K562 (cell line): ENCODE measurements around the gene CLDN2. TPM values are rescaled to one million over a fixed set of nuclear protein-coding genes. Genes with fewer than 3 reads are reported as not detected.

Experiments
- ATAC-seq: fragments of 200-7000 bp; cut with Tn5 transposase; 3 replicates; pipeline ENCODE4 v1.9.1; 2020; ENCODE audit warnings: moderate library complexity
- BruUV-seq: library from RNA; stranded (reverse); fragments of 400-500 nt; replicated peaks from 2 replicates; lab custom pipeline; 2021; lab: Mats Ljungman, UMichigan
- CTCF ChIA-PET: fragments of 300-600 bp; formaldehyde crosslinking; extraction: SDS; loops from one replicate; lab custom pipeline; 2021; ENCODE audit warnings: low intra/inter-chr PET ratio; lab: Yijun Ruan, JAX
- POLR2A ChIA-PET: fragments of 300-600, 350-650 bp; sonication (Branson Sonifier 250); formaldehyde crosslinking; extraction: SDS; loops from one replicate; lab custom pipeline; 2021; ENCODE audit warnings: antibody characterized with exemption, inconsistent platforms; lab: Yijun Ruan, JAX
- DNase-seq, 4 experiments: peaks; one replicate each; pipeline versions ENCODE4 v3.0.0 to v3.0.0-alpha.2; 2011 to 2018; ENCODE audit warnings: low spot score in 3 of 4, mixed read lengths in 3 of 4; ENCODE audit errors: extremely low read depth in 1 of 4
- FAIRE-seq: peaks from 2 replicates; lab custom pipeline; 2011; peaks lifted over from hg19 to GRCh38; lab: Jason Lieb, UNC
- H2AFZ ChIP-seq: 2 replicates; pipeline ENCODE4 v1.6.0; 2011; ENCODE audit warnings: low read depth, low read length, control low read depth, inconsistent platforms
- H3K27ac ChIP-seq: fragments of 200-600 bp; 3 replicates; pipeline ENCODE4 v1.8.0; 2011; ENCODE audit warnings: low read depth, mild to moderate bottlenecking, control low read depth, inconsistent platforms, low read length, moderate library complexity, mixed read lengths; ENCODE audit errors: extremely low read depth
- H3K27me3 ChIP-seq, 2 experiments: fragments of 300-600 bp in 1 of 2; 2 replicates in 1 of 2; 3 replicates in 1 of 2; pipeline versions ENCODE4 v1.6.0 to v1.8.0; 2011; ENCODE audit warnings: inconsistent platforms in 2 of 2, low read length in 2 of 2, mild to moderate bottlenecking in 1 of 2, mixed read lengths in 1 of 2, moderate library complexity in 1 of 2; ENCODE audit not compliant: control insufficient read depth in 2 of 2, insufficient read depth in 2 of 2
- H3K36me3 ChIP-seq: fragments of 300-600 bp; 3 replicates; pipeline ENCODE4 v1.8.0; 2011; ENCODE audit warnings: mild to moderate bottlenecking, low read length, inconsistent platforms; ENCODE audit not compliant: control insufficient read depth, insufficient read depth
- H3K4me1 ChIP-seq, 2 experiments: fragments of 200-600 bp in 1 of 2; replicated peaks in 1 of 2; 2 replicates in 1 of 2; 3 replicates in 1 of 2; pipeline versions ENCODE4 v1.5.1 to v1.8.0; 2011; ENCODE audit warnings: inconsistent platforms in 2 of 2, low read length in 2 of 2, mild to moderate bottlenecking in 1 of 2, mixed read lengths in 1 of 2, moderate library complexity in 1 of 2; ENCODE audit not compliant: control insufficient read depth in 2 of 2, insufficient read depth in 2 of 2
- H3K4me2 ChIP-seq: 2 replicates; pipeline ENCODE4 v1.6.1; 2011; ENCODE audit warnings: low read length, control low read depth, inconsistent platforms, mixed read lengths; ENCODE audit not compliant: insufficient read depth
- H3K4me3 ChIP-seq: fragments of 200-600 bp; sonication (generic), shearing (Covaris generic); 2 replicates; pipeline ENCODE4 v1.5.1; 2016; ENCODE audit warnings: control low read depth, inconsistent platforms
- H3K79me2 ChIP-seq: fragments of 200-600 bp; 3 replicates; pipeline ENCODE4 v1.8.0; 2011; ENCODE audit warnings: low read length, inconsistent platforms; ENCODE audit not compliant: control insufficient read depth, insufficient read depth
- H3K9ac ChIP-seq, 2 experiments: 2 replicates each; pipeline versions ENCODE4 v1.6.0 to v1.6.1; 2011; ENCODE audit warnings: low read depth in 2 of 2, low read length in 2 of 2, control low read depth in 1 of 2, inconsistent platforms in 1 of 2, mild to moderate bottlenecking in 1 of 2, mixed read lengths in 1 of 2; ENCODE audit not compliant: insufficient read depth in 1 of 2
- H3K9me1 ChIP-seq: one replicate; pipeline ENCODE4 v1.6.0; 2011; ENCODE audit warnings: inconsistent platforms, mild to moderate bottlenecking, low read length, moderate library complexity; ENCODE audit not compliant: control insufficient read depth, insufficient read depth
- H3K9me3 ChIP-seq: replicated peaks from 2 replicates; pipeline ENCODE4 v1.5.1; 2011; ENCODE audit warnings: low read depth, low read length, inconsistent platforms; ENCODE audit not compliant: control insufficient read depth, insufficient read depth
- H4K20me1 ChIP-seq: replicated peaks from 2 replicates; pipeline ENCODE4 v1.6.1; 2011; ENCODE audit warnings: low read length, inconsistent platforms, mixed read lengths; ENCODE audit not compliant: control insufficient read depth, insufficient read depth
- ARID1B ChIP-seq: fragments of 450-650 bp; IDR thresholded peaks from 2 replicates; pipeline ENCODE4 v1.6.1; 2016; ENCODE audit warnings: antibody characterized with exemption, mild to moderate bottlenecking, inconsistent platforms
- ARID2 ChIP-seq: fragments of 450-650 bp; IDR thresholded peaks from 2 replicates; pipeline ENCODE4 v1.6.1; 2017; ENCODE audit warnings: antibody characterized with exemption, mild to moderate bottlenecking
- ATF7 ChIP-seq: fragments of 450-650 bp; IDR thresholded peaks from 2 replicates; pipeline ENCODE4 v1.7.1; 2014; ENCODE audit warnings: mild to moderate bottlenecking, moderate library complexity
- BHLHE40 ChIP-seq: IDR thresholded peaks from 2 replicates; pipeline ENCODE4 v1.6.1; 2011; ENCODE audit warnings: low read length, improper control_type of control experiment
- BRD4 ChIP-seq: fragments of 200-600 bp; sonication (generic); IDR thresholded peaks from 2 replicates; pipeline ENCODE4 v1.6.1; 2017; ENCODE audit warnings: inconsistent platforms
- CEBPB ChIP-seq: fragments of 450-650 bp; IDR thresholded peaks from 2 replicates; pipeline ENCODE4 v1.6.1; 2016; ENCODE audit warnings: missing genetic modification characterization, missing compliant biosample characterization
- CEBPG ChIP-seq, 3 experiments: fragments of 200-800 bp in 1 of 3; sonication (Bioruptor generic) in 1 of 3; sonication (generic) in 1 of 3; formaldehyde crosslinking in 1 of 3; IDR thresholded peaks in 2 of 3; conservative IDR thresholded peaks in 1 of 3; 2 replicates each; pipeline versions ENCODE4 v1.6.1 to v1.8.0; 2016 to 2022; ENCODE audit warnings: missing compliant biosample characterization in 2 of 3, missing genetic modification characterization in 2 of 3, mild to moderate bottlenecking in 1 of 3, missing genetic modification reagents in 1 of 3
- HNRNPUL1 ChIP-seq: fragments of 200-400 bp; formaldehyde crosslinking; IDR thresholded peaks from 2 replicates; pipeline ENCODE4 v1.6.1; 2017; ENCODE audit warnings: low read length
- NEUROD1 ChIP-seq: fragments of 150-350 bp; IDR thresholded peaks from 2 replicates; pipeline ENCODE4 v1.6.1; 2014; ENCODE audit warnings: borderline replicate concordance, low read length, low read depth; ENCODE audit not compliant: partially characterized antibody
- POLR2H ChIP-seq: IDR thresholded peaks from 2 replicates; pipeline ENCODE4 v1.6.1; 2016; ENCODE audit warnings: missing genetic modification characterization, low read depth, mild to moderate bottlenecking, control low read depth, missing compliant biosample characterization, moderate library complexity
- SMC3 ChIP-seq: conservative IDR thresholded peaks from 2 replicates; pipeline ENCODE4 v1.6.1; 2011; ENCODE audit warnings: low read depth, low read length, improper control_type of control experiment; ENCODE audit not compliant: insufficient read depth
- SP1 ChIP-seq: sonication (generic); formaldehyde crosslinking; IDR thresholded peaks from 2 replicates; pipeline ENCODE4 v1.8.1; 2022; ENCODE audit warnings: mild to moderate bottlenecking, missing genetic modification reagents
- TAF9B ChIP-seq: fragments of 450-650 bp; IDR thresholded peaks from 2 replicates; pipeline ENCODE4 v1.6.1; 2018; ENCODE audit warnings: mild to moderate bottlenecking; ENCODE audit not compliant: partially characterized antibody
- ZNF324 ChIP-seq: fragments of 250-450 bp; sonication (Bioruptor Pico); IDR thresholded peaks from 2 replicates; pipeline ENCODE4 v1.4.0; 2020; ENCODE audit warnings: mild to moderate bottlenecking
- ZSCAN32 ChIP-seq: fragments of 450-650 bp; formaldehyde crosslinking; IDR thresholded peaks from 2 replicates; pipeline ENCODE4 v1.4.0; 2020; ENCODE audit warnings: mild to moderate bottlenecking, moderate library complexity
- WGBS: fragments of 100-300 bp; shearing (Covaris generic); methylation state at CpG from one replicate; pipeline ENCODE4 v1.1.6; 2016; ENCODE audit warnings: low coverage, mixed read lengths; ENCODE audit not compliant: insufficient coverage; ENCODE audit errors: missing lambda C conversion rate; 5-methylcytosine and 5-hydroxymethylcytosine counted together
- in situ Hi-C: fragments of 300-500 bp; cut with MboI; formaldehyde crosslinking; loops from 4 replicates; pipeline ENCODE4 v1.15.0; 2018; ENCODE audit warnings: inconsistent platforms, mixed read lengths
- intact Hi-C: fragments of 100-400 bp; cut with micrococcal nuclease; formaldehyde crosslinking; loops from 2 replicates; pipeline ENCODE4 v1.14.2; 2022
- polyA plus RNA-seq, 8 experiments: library from polyadenylated mRNA; depleted of rRNA in 4 of 8; stranded (reverse) in 5 of 8; unstranded in 3 of 8; fragments of >200 nt; fragmentation: Nextera tagmentation in 2 of 8; fragmentation: Illumina TruSeq in 1 of 8; extraction: Ambion mirVana in 2 of 8; extraction: Trizol in 1 of 8; gene quantifications; 2 replicates each; pipeline versions ENCODE4 v1.2.1 to v1.2.3, GENCODE V29; 2011 to 2014; ENCODE audit warnings: inconsistent platforms in 1 of 8, missing spikeins in 1 of 8
- total RNA-seq, 7 experiments: library from RNA; depleted of rRNA in 6 of 7; stranded (reverse); fragments of >200 nt in 6 of 7; fragmentation: Illumina TruSeq in 2 of 7; extraction: Trizol in 2 of 7; gene quantifications; 2 replicates each; pipeline versions ENCODE4 v1.2.1 to v1.2.3, GENCODE V29; 2011 to 2021; ENCODE audit warnings: low replicate concordance in 1 of 7

CLDN2 gene
- total and polyA plus RNA-seq, 9 of the 15 experiments (the other 6 are each of a cell fraction or from before 2014, with no cell fraction given): not detected

GRCh38 chrX:106951230-106951629, 31.0 kb downstream of the CLDN2 start:
- WGBS: 5% methylated on average over 6 of the region's 6 CpGs
- ChIA-PET CTCF (no interaction called here), POLR2A (interaction anchor here (0.6 kb wide), 1 partner anchor 692 kb away, joined by 3 read pairs; no protein-coding TSS in a partner anchor)
- no peak for TF ChIP-seq CEBPG (CRISPR knock-in tag; IDR thresholded peaks at IDR 0.05)
- TF ChIP-seq CEBPG (tag; conservative IDR thresholded peaks at IDR 0.05 in 1 of 2, IDR thresholded peaks at IDR 0.05 in 1 of 2): peak in 1 of 2 experiments; percentile 76; a peak in 2 of 4 replicates
- TF ChIP-seq ZSCAN32 (CRISPR knock-in tag): no peak
- peak; percentile 52; the same call in 1 of the 2 replicates for TF ChIP-seq CEBPB (tag)
- FAIRE-seq (no peak), ATAC-seq (no peak), DNase-seq (no peak)
- H3K4me3 ChIP-seq: no peak overlapping the region
- H3K9ac ChIP-seq: no peak overlapping the region
- intact Hi-C loops: no loop called here
- H3K79me2 ChIP-seq: no peaks in the 10 kb centered on the region
- H3K4me2 ChIP-seq: no peak overlapping the region
- in situ Hi-C loops: no loop called here
- H2AFZ ChIP-seq: no peak overlapping the region
- no peak overlapping the region for H3K27ac ChIP-seq
- no peaks in the 10 kb centered on the region for H3K4me1 ChIP-seq
- H3K36me3 ChIP-seq: no peaks in the 10 kb centered on the region
- BruUV-seq: no TSS peak
- no peaks in the 10 kb centered on the region for H4K20me1 ChIP-seq
- H3K27me3 ChIP-seq: no peaks in the 10 kb centered on the region
- no peaks in the 10 kb centered on the region for H3K9me3 ChIP-seq
- no peaks in the 10 kb centered on the region for H3K9me1 ChIP-seq

- Histone ChIP-seq H3K27me3 (no peaks in the 10 kb centered on the region), H3K36me3 (no peaks in the 10 kb centered on the region), H3K9me3 (no peaks in the 10 kb centered on the region), H3K9ac (no peak overlapping the region), H3K27ac (no peak overlapping the region), H3K79me2 (no peaks in the 10 kb centered on the region), H3K4me2 (no peak overlapping the region), H3K4me3 (no peak overlapping the region), H2AFZ (no peak overlapping the region), H3K4me1 (no peaks in the 10 kb centered on the region), H3K9me1 (no peaks in the 10 kb centered on the region), H4K20me1 (no peaks in the 10 kb centered on the region)
- in situ Hi-C loops: no loop called here
- CTCF ChIA-PET: no interaction called here
- FAIRE-seq: no peak
- intact Hi-C loops: loop anchor here (2.0 kb wide), 1 partner anchor 57 kb away; no protein-coding TSS in a partner anchor
- POLR2A ChIA-PET: no interaction called here
- no peak for ATAC-seq
- BruUV-seq: no TSS peak
- DNase-seq: no peak
- WGBS: 0% methylated on average over 3 of the region's 3 CpGs
- TF ChIP-seq ARID1B (no peak), ATF7 (no peak), ZNF324 (CRISPR knock-in tag) (no peak), ARID2 (no peak), BHLHE40 (no peak), POLR2H (tag) (no peak), SMC3 (no peak), NEUROD1 (no peak), SP1 (no peak), HNRNPUL1 (no peak), BRD4 (no peak), TAF9B (no peak)
Measured at GRCh38 chrX:106952089-106952488, 31.9 kb downstream of the CLDN2 start.
